Myocyte (in vitro differentiated cells): ENCODE data around the gene IDH3A. TPM values are rescaled to one million over a fixed set of nuclear protein-coding genes. Genes with fewer than 3 reads are reported as not detected.
A peak's percentile ranks its signal among the peaks of the same experiment; 100 is the strongest.

Source experiments
- DNase-seq: peaks from one replicate; pipeline ENCODE4 v3.0.0-alpha.2; 2012; ENCODE audit warnings: low read depth
- total RNA-seq: library from RNA; depleted of rRNA; stranded (reverse); fragments of >200 nt; gene quantifications from 2 replicates; pipeline ENCODE4 v1.2.3, GENCODE V29; 2014

IDH3A gene
- total RNA-seq, 1 donor from 2014 or later, result 122 TPM

DNA sequence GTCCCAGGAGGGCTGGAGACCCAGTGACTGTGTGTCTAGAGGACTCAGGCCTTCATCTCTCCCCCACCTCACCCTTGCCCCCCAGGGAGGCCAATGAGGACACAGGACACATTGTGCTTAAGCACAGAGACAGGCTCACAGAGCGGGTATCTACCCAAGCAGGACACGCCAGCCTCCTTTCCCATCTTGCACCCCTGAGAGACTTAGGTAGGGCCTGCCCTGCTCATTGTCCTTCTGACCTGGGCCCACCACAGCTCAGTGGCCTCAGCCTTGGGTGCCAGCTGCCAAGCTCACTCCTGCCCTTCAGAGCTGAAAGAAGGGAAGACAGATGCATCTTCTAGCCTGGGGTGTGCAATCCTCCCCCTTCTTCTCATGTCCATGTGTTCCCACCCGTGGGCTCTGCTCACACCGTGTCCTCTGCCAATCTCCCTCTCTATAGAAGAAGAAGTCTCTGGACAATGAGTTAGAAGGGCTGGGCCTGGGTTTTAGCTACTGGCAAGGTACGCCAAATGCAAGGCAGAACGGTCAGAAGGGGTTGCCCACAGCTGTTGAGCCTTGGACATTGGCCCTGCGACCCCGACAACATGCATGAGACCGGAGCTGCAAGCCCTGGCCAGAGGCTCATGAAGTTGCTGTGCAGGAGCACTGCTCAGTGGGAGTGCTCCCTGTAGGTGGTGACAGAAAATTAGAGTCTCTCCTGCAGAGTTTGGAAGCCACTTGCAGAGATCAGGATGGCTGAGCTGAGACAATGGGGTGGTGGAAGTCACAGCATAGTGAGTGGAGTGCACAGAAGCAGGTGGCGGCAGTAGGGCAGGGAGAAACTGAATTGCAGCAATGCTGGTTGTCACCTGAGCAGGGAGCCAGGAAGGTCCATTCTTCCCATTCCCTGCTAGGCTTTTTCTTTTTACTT lies 52.4 kb downstream of the IDH3A start:
- DNase-seq, result no peak

- DNase-seq, result no peak
Measured at GRCh38 chr15:78203346-78204225, 54.4 kb downstream of the IDH3A start.

GRCh38 chr15:78204351-78205309 lies 55.5 kb downstream of the IDH3A start:
- DNase-seq, result peak; percentile 93

DNA sequence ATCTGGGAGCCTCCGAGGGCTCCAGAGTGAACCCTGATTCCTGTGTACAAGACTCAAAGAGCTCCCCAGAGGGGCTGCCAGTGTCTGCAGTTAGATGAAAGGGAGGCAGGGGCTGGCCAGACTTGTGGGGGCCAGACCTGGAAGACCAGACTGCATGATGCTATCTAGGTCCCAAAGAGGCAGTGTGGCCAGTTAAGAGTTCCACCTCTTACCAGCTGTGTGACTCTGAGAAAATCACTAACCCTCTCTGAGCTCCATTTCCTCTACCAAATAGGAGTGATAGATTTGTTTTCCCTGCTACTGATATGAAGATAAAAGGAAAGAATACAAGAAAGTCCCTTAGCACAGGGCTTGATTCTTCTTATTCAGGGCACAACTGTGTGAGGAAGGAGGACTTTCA lies 56.2 kb downstream of the IDH3A start:
- DNase-seq, result no peak

GRCh38 chr15:78205856-78206255 lies 56.7 kb downstream of the IDH3A start:
- no peak for DNase-seq

DNA sequence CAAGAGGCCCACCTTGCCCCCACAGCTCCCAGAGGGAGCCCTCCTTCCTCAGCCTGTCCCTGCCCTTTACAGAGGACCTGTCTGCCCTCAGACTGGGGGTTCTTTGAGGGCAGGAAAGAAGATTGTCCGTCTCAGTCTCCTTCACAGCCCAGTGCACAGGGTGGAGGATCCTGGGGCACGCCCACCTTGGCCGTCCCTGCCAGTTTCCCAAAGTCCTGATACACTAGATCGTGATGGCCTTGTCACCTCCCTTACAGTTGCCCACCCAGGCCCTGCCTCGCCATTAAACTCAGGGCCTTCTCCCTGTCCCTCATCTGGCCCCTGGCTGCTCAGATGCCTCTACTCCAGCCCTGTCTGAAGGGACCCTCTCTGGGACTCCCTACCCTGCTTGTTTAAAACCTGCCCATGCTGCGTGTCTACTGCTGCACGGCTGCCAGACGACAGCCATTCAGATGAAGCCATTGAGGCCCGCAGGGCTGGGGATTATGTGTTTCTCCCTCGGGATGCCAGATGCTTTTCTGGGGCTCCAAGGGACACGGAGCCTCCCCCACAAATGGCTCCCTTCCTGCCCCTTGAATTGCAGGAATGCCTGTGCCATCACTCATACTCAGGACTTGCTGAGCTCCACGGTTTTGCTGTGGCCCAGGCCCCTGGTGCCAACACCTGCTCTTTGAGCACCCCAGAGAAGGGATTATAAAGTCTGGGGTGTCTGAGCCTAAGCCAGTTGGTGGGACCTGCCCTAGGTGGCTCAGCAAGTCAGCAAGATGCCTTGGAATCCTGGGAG lies 57.4 kb downstream of the IDH3A start:
- peak; percentile 88 for DNase-seq

DNA sequence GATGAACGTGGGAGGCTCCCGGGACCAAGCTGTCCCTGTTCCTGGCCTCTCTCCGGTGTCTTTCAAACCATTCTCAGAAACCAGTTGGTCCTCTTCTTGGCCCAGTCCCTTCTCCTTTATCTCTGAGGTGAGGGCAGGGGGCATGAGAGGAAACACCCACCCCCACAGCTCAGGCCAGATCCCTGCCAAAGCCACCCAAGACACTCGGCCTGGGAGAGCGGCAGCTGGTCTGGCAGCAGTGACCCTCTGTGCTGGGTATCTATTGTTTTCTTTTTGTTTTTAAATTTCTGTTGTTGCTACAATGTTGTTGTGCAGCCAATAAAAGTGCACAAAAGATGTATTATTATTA lies 57.9 kb downstream of the IDH3A start:
- no peak for DNase-seq

- no peak for DNase-seq
Measured at GRCh38 chr15:78207641-78208340, 58.6 kb downstream of the IDH3A start.

DNA sequence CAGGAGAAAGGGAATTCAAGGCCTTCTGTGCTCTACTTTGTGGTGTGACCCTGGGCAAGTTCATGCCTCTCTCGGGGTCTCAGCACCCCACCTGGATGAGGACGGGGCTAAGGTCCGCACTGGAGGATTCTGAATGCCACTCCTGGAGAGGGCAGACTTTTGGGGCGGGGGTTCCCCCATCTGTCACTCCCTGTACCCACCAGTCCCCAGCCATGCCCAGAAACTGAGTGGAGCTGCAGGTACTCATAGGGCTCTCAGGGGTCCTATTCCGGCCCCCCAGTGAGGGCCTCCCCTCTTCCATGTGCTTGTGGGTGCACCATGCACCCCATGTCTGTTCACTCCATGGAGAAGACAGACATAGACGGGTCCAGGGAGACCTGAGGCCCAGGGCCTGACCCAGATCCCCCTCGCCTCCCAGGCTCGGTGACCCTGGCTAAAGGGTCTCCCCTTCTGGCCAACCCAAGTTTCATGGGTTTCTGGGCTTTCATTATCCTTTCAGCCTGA lies 59.2 kb downstream of the IDH3A start:
- no peak for DNase-seq

DNA sequence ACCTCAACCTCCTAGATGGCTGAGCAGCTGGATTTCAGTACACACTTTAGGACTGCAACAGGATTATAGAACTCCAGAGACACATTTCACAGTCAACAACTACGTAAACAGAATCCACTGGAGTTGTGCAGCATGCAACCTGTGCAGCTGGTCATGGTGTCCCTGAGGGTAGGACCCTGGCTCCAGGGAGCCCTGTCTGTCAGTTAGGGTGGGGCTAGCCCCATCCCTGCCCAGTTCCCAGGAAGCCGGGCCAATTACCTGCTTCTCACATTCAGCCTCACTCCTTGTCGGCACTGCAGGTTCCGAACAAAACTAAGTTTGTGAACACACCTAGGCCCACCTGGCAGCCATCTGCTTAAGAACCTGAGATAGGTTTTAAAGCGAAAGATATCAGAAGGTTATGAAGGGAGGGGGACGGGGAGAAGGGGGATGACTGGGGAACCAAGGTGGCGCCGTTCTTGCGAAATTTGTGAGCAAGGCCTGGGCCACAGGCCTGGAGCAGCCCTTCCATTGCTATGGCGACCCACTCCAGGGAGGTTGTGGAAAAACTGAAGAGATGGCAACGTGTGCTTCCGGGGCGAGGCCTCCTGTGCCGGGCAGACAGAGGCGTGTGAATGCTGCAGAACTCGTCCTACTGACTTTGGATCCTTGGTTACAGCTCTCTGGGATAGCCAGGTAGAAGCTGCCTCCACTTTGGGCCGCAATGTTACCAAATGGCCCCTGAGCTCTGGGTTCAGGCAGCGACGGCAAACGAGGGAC lies 59.9 kb downstream of the IDH3A start:
- DNase-seq, result no peak

GRCh38 chr15:78209646-78210348 lies 60.6 kb downstream of the IDH3A start:
- no peak for DNase-seq

DNA sequence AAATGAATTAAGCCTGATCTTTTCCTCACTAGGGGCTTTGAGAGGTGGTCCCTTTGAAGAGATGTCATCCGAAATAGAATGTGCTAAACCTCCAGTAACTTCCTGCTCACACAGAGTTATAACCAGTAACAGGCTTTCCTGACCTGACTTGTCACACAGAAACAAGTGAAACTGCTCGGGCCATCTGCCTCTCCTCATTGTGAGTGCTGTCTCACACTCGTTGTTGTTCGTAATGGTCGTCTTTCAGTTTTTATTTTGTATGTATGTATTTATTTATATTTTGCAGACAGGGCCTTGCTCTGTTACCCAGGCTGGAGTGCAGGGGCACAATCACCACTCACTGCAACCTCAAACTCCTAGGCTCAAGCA lies 61.2 kb downstream of the IDH3A start:
- DNase-seq, result no peak

- DNase-seq, result no peak
Measured at GRCh38 chr15:78211189-78211921, 62.2 kb downstream of the IDH3A start.

- DNase-seq, result no peak
Measured at GRCh38 chr15:78212008-78212407, 62.8 kb downstream of the IDH3A start.

DNA sequence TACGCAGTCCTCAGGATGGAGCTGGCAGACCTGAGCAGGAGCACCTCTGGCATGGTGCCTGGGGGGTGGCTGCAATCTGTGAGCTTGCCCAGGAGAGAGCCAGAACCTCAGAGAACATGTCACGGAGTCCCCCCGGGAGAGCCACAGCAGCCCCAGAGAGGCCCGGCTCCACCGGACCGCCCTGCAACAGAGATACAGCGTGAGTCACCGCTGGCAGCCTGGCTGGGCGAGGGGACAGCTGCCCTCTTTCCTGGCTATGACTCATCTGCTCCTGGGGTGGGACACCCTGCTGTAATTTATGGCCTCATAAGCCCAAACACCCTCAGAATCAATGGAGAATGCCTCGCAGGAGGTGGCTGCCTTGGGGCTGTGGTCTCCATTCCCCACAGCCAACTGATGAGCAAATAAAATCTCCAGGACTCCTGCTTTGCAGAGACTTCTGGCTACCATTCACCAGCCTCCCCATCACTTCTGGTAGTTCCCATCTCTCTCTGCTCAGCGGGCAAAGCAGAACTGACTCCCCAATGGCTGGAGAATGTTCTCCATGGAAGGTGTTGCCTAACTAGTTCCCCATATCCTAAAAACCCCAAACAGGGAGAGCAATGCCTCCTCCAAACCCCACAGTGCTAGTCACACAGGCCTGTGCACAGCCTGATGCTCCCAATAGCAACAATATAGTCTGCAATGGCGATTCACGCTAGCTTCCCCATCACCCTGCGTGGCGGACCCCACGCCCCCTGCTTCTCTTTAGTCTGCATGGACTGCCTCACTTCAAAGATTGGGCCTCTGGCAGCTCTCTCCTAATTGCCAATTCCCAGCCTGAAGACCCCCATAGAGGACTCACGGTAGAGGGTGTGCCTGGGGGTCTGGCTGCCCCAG lies 63.6 kb downstream of the IDH3A start:
- DNase-seq, result peak; percentile 94

GRCh38 chr15:78213425-78213750 lies 64.2 kb downstream of the IDH3A start:
- no peak for DNase-seq

- no peak for DNase-seq
Measured at GRCh38 chr15:78213956-78214355, 64.8 kb downstream of the IDH3A start.
